GM23248 (cell line): Measurements from ENCODE around the gene BLOC1S3.

Source experiments
- EZH2 ChIP-seq: fragments of 200-600 bp; sonication (generic); IDR thresholded peaks from 2 replicates; pipeline ENCODE4 v1.6.1; 2018; ENCODE audit warnings: antibody characterized with exemption, mild to moderate bottlenecking; ENCODE audit not compliant: insufficient read depth, poor library complexity, severe bottlenecking
- EZH2phosphoT487 ChIP-seq: fragments of 200-600 bp; sonication (generic); IDR thresholded peaks from 2 replicates; pipeline ENCODE4 v1.6.1; 2018; ENCODE audit warnings: antibody characterized with exemption, moderate library complexity, mild to moderate bottlenecking, low read depth; ENCODE audit not compliant: insufficient read depth

- no peak for TF ChIP-seq EZH2
- TF ChIP-seq EZH2phosphoT487: no peak
Observed at GRCh38 chr19:45163156-45163555, 15.4 kb upstream of the BLOC1S3 start.
